Endothelial cell of hepatic sinusoid (primary cell): ENCODE measurements around the gene SPIRE2.
"Not testable (repeated sequence)": the region's sequence is repeated elsewhere in the genome, so short reads cannot be mapped to it uniquely, and the experiment has no call there.

ENCODE experiments used
- in situ Hi-C: cut with HindIII; loops from 2 replicates; pipeline ENCODE4 v1.10.0; 2017; ENCODE audit warnings: low sequenced_read_pairs

Gene SPIRE2

DNA sequence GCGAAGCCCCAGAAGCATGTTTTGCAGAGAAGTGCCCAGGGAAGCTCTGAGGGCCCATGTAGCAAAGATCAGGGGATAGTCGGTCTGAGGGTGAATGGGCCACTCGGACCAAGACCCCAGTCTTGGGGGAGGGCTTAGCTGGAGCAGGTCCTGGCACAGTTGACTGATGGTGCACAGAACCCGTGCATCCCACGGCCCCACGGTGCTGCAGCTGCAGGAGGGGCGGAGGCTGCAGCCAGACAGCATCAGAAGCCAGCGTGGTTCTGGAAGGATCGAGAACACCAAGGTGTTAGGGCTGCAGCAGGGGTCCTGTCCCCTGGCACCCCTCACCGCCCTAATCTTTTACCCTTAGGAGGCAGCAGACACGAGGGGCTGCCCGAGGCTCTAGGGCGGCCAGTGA lies 83.9 kb downstream of the SPIRE2 start:
- in situ Hi-C loops, result no loop called here

DNA sequence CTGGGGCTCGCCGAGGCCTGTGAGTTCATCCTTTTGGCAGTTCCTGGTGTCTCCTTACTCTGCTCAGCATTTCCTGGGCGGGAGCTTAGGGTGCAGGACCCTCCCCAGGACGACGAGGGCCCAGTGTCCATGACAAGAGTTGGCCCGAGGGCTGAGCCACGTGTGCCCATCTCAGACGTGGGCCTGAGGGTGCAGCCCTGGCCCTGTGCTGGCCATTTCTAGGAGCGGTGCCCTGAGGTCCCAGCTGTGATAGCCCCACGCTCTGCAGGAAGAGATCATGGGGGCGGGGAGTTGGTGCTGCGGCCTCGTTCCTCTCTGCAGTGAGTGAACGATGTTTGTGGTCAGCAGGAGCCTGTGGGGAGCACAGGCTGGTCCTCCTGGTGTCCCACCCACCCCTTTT lies 84.4 kb downstream of the SPIRE2 start:
- in situ Hi-C loops, result no loop called here

DNA sequence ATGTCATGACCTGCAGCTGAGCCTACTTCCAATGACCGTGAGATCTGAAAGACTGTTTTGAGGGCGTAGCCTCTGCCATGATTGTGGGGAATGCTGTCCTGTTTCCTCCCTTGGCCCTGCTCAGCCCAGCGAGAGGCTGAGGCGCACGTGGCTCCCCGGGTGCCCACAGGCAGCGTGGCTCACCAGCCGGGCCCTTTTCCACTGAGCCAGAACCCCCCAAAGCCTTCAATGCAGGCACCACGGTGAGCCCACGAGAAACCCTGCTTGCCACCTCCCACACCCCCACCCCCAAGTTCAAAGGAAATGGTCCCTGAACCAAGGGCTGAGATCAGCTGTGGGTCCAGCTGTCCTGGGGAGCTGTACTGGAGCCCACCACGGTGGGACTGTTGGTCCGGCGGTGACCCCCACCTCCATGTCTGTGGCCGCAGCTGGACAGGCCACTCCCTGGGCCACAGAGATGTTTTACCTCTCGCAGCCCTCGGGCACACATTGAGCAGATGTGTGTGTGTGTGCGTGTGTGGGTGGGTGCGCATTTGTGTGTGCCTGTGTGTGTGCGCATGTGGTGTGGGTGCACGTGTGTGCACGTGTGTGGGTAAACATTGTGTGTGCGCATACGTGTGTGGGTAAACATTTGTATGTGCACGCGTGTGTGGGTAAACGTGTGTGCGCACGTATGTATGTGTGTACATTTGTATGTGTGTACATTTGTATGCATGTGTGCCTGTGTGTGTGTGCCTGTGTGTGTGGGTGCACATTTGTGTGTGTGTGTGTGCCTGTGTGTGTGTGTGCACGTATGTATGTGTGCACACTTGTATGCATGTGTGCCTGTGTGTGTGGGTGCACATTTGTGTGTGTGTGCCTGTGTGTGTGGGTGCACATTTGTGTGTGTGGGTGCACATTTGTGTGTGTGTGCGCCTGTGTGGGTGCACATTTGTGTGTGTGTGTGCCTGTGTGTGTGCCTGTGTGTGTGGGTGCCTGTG lies 85.4 kb downstream of the SPIRE2 start:
- in situ Hi-C loops, result no loop called here

- in situ Hi-C loops, result not testable (repeated sequence)
Observed at GRCh38 chr16:89914642-89915285, 86.5 kb downstream of the SPIRE2 start.

DNA sequence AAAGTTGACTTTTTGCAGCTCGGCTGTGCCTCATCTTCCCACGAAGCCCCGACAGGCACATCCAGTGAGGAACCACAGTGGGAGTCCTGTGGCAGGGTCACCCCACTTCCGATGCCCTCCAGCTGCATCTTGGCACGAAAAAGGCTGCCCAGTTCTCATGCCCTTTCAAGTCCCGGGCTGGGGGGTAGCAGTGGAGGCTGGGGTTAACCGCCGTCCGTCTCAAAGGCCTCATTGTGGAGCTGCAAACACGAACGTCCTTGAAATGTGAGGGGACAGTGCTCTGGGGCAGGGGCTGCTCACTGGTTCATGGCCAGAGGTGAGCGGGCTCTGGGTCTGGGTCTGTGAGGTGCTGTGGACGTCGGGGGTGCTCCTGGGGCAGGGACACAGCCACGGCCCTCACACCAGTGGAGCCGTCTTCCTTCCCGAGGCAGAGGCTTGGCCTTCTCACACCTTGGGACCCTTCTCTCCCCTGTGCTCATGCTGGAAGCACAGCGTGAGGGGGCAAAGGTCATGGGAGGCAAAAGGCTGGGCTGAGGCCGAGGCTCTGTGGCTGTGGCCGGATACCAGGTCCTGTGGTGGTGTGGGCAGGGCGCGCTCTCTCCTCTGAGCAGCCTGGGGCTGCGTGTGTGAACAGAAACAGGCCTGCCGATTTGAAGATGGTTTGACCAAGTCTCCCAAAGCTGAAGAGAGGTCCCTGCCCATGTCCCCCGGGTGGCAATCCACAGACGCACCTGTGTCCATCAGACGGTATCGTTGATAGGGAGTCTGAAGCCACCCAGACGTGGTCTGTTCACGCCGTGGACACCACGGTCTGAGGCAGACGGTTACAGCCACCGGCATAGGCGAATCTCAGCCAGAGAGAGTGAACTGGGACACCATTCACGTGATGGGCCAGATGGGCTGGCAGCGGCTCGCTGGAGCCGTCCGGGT lies 87.3 kb downstream of the SPIRE2 start:
- in situ Hi-C loops, result no loop called here

GRCh38 chr16:89917773-89918452 lies 89.6 kb downstream of the SPIRE2 start:
- in situ Hi-C loops, result no loop called here

DNA sequence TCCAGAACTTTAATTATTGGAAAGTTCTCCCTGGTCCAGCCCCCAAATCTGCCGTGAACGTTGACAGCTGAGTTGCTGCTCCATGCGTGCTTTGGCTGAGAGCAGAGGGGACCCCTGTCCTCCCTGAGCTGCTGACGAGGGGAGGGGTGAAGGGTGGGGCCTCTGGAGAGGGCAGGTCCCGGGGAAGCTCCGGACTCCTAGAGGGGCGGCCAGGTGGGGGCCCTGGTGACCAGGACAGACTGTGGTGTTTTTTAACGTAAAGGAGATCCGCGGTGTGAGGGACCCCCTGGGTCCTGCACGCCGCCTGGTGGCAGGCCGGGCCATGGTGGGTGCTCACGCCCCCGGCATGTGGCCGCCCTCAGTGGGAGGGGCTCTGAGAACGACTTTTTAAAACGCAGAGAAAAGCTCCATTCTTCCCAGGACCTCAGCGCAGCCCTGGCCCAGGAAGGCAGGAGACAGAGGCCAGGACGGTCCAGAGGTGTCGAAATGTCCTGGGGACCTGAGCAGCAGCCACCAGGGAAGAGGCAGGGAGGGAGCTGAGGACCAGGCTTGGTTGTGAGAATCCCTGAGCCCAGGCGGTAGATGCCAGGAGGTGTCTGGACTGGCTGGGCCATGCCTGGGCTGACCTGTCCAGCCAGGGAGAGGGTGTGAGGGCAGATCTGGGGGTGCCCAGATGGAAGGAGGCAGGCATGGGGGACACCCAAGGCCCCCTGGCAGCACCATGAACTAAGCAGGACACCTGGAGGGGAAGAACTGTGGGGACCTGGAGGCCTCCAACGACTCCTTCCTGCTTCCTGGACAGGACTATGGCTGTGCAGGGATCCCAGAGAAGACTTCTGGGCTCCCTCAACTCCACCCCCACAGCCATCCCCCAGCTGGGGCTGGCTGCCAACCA lies 90.4 kb downstream of the SPIRE2 start, which contains the start of gene MC1R:
Gene MC1R (plus strand): TSS at position 410 of the 895 bp plus-strand sequence. CDS start 397 bp downstream, at position 807.
- in situ Hi-C loops, result no loop called here

DNA sequence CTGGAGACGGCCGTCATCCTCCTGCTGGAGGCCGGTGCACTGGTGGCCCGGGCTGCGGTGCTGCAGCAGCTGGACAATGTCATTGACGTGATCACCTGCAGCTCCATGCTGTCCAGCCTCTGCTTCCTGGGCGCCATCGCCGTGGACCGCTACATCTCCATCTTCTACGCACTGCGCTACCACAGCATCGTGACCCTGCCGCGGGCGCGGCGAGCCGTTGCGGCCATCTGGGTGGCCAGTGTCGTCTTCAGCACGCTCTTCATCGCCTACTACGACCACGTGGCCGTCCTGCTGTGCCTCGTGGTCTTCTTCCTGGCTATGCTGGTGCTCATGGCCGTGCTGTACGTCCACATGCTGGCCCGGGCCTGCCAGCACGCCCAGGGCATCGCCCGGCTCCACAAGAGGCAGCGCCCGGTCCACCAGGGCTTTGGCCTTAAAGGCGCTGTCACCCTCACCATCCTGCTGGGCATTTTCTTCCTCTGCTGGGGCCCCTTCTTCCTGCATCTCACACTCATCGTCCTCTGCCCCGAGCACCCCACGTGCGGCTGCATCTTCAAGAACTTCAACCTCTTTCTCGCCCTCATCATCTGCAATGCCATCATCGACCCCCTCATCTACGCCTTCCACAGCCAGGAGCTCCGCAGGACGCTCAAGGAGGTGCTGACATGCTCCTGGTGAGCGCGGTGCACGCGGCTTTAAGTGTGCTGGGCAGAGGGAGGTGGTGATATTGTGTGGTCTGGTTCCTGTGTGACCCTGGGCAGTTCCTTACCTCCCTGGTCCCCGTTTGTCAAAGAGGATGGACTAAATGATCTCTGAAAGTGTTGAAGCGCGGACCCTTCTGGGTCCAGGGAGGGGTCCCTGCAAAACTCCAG lies 91.5 kb downstream of the SPIRE2 start:
- in situ Hi-C loops, result loop anchor here (10.0 kb wide), 1 partner anchor 65 kb away; no protein-coding TSS in a partner anchor

DNA sequence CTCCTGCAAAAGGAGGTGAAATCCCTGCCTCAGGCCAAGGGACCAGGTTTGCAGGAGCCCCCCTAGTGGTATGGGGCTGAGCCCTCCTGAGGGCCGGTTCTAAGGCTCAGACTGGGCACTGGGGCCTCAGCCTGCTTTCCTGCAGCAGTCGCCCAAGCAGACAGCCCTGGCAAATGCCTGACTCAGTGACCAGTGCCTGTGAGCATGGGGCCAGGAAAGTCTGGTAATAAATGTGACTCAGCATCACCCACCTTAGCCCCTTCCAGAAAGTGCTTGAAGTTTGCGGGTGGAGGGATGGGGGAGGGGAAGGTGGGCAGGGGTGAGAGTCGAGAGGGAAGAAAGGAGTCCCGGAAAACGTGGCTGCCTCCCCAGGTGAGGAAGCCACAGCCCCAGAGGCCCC lies 92.4 kb downstream of the SPIRE2 start:
- in situ Hi-C loops, result loop anchor here (10.0 kb wide), 1 partner anchor 64 kb away; no protein-coding TSS in a partner anchor
